Gastrocnemius medialis (tissue), 4 donors: Measurements from ENCODE around the gene NOTCH4. TPM values are rescaled to one million over a fixed set of nuclear protein-coding genes. Genes with fewer than 3 reads are reported as not detected.

Experiments used
- ATAC-seq, 2 donors: fragments of 150-250 bp; one replicate each; pipeline ENCODE4 v1.9.1; 2016
- DNase-seq, 2 donors: peaks; one replicate each; pipeline ENCODE4 v3.0.0-alpha.2; 2019
- H3K27ac ChIP-seq, 4 donors: fragments of 200-600 bp; sonication (generic); 1 replicate in 1 of 4; 2 replicates in 3 of 4; pipeline ENCODE4 v1.5.1; 2016 to 2018; ENCODE audit warnings: mild to moderate bottlenecking in 2 of 4, moderate library complexity in 1 of 4
- H3K27me3 ChIP-seq, 3 donors: fragments of 200-600 bp; sonication (generic) in 2 of 3; 1 replicate in 1 of 3; 2 replicates in 2 of 3; pipeline versions ENCODE4 v1.5.1 to v1.6.0; 2016 to 2019; ENCODE audit warnings: mild to moderate bottlenecking in 1 of 3, moderate library complexity in 1 of 3
- H3K36me3 ChIP-seq, 2 donors: fragments of 200-600 bp; sonication (generic) in 1 of 2; one replicate each; pipeline ENCODE4 v1.5.1; 2017 to 2018
- H3K4me1 ChIP-seq, 2 donors: fragments of 200-600 bp; sonication (generic) in 1 of 2; one replicate each; pipeline ENCODE4 v1.5.1; 2016 to 2017; ENCODE audit warnings: mild to moderate bottlenecking in 2 of 2
- H3K4me3 ChIP-seq, 4 donors: fragments of 200-600 bp; sonication (generic) in 3 of 4; 1 replicate in 1 of 4; 2 replicates in 3 of 4; pipeline ENCODE4 v1.5.1; 2016 to 2019; ENCODE audit warnings: mild to moderate bottlenecking in 2 of 4
- H3K9me3 ChIP-seq, 3 donors: fragments of 200-600 bp; sonication (generic) in 2 of 3; 1 replicate in 1 of 3; 2 replicates in 2 of 3; pipeline ENCODE4 v1.5.1; 2016 to 2019
- CTCF ChIP-seq, 5 experiments: fragments of 450-650 bp in 3 of 5; fragments of 200-600 bp in 2 of 5; sonication (generic) in 2 of 5; IDR thresholded peaks in 4 of 5; conservative IDR thresholded peaks in 1 of 5; 1 replicate in 4 of 5; 2 replicates in 1 of 5; pipeline ENCODE4 v1.5.1; 2016 to 2019; ENCODE audit warnings: antibody characterized with exemption in 5 of 5, mild to moderate bottlenecking in 3 of 5, moderate library complexity in 3 of 5
- POLR2A ChIP-seq, 2 donors: fragments of 450-650 bp; IDR thresholded peaks; one replicate each; pipeline ENCODE4 v1.6.1; 2017; ENCODE audit warnings: antibody characterized with exemption in 2 of 2, mild to moderate bottlenecking in 2 of 2, moderate library complexity in 2 of 2
- in situ Hi-C, 4 donors: fragments of 200-750 bp; cut with MboI; loops; one replicate each; pipeline versions ENCODE4 v1.15.0 to v1.8.0; 2017; ENCODE audit warnings: low sequenced_read_pairs in 4 of 4
- intact Hi-C: fragments of 100-400 bp; cut with DNase I; formaldehyde crosslinking; loops from one replicate; pipeline ENCODE4 v1.15.1; 2023; ENCODE audit warnings: low total_unique reads
- total RNA-seq, 4 donors: library from RNA; depleted of rRNA; stranded (reverse); fragments of >200 nt; gene quantifications; one replicate each; pipeline versions ENCODE4 v1.1.0 to v1.2.3, GENCODE V29; 2016

NOTCH4 gene
- total RNA-seq, 4 donors from 2014 or later, result 6.8 to 21.1 (median 14.8) TPM

- Histone ChIP-seq H3K4me3 (peak overlapping the region in 3 of 4 donors; percentile 24 to 31 (median 28)), H3K27ac (no peak overlapping the region), H3K36me3 (no peaks in the 10 kb centered on the region), H3K4me1 (peaks cover 12 to 17% of the 10 kb centered on the region in 2 donors), H3K27me3 (peaks cover 18 to 32% (median 23%) of the 10 kb centered on the region in 3 donors), H3K9me3 (no peaks in the 10 kb centered on the region)
- TF ChIP-seq POLR2A (IDR thresholded peaks at IDR 0.05) (no peak), CTCF (IDR thresholded peaks at IDR 0.05 in 4 of 5, conservative IDR thresholded peaks at IDR 0.05 in 1 of 5) (no peak)
- in situ Hi-C loops, result loop anchor here in 1 of 4 donors (25.0 kb wide), 1 partner anchor 187 kb away; the partner anchor contains the start of genes DXO, NELFE and SKIC2
- ATAC-seq (no peak), DNase-seq (no peak)
- intact Hi-C loops, result no loop called here
These were observed 74.6 kb downstream of the NOTCH4 start for GRCh38 chr6:32149092-32149755.

DNA sequence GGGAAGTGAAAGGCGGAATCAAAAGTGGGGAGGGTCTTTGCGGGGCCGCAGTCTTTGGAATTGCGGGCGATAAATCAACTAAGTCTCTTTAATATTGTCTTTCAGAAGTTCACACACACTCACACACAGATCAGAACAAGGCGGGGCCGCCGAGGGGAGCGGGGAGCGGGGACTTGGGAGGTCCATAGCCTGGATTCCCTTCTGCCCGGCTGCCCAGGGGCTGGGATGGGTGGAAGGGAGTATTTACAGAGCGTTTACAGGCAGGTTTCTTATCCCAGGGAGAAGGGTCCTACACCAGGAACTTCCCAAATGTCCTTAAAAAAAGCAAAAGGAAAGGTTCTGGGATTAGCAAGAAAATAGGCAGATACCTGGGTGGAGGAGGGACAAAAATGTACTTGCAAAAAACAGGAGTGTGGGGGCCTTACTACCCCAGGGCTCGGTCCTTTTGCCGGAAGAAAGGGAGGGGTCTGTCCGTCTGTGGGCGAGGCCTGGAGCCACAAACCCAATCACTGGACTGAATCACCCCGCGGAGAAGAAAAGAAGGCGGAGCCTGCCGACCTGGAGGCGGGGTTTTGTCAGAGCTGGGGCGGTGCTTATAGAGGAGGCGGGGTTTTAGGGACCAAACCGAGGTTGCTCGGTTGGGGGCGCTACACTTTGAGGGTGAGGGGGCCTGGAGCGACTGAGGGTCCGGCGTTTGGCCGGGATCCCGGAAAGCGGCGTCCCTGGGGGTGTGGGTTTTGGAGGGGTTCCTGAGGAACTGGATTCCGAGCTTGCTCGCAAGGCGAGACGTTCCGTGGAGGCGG lies 75.4 kb downstream of the NOTCH4 start:
- in situ Hi-C loops, result loop anchor here in 1 of 4 donors (25.0 kb wide), 1 partner anchor 186 kb away; the partner anchor contains the start of genes DXO, NELFE and SKIC2
- DNase-seq (peak; percentile 31 to 52), ATAC-seq (peak; percentile 48 to 55)
- Histone ChIP-seq H3K36me3 (no peaks in the 10 kb centered on the region), H3K9me3 (no peaks in the 10 kb centered on the region), H3K4me3 (peak overlapping the region in 3 of 4 donors; percentile 24 to 31 (median 28)), H3K4me1 (peaks cover 12 to 14% of the 10 kb centered on the region in 2 donors), H3K27ac (no peak overlapping the region), H3K27me3 (peaks cover 18 to 32% (median 23%) of the 10 kb centered on the region in 3 donors)
- intact Hi-C loops, result no loop called here
- no peak for TF ChIP-seq POLR2A (IDR thresholded peaks at IDR 0.05)
- peak in 1 of 5 experiments; percentile 13 for TF ChIP-seq CTCF (IDR thresholded peaks at IDR 0.05 in 4 of 5, conservative IDR thresholded peaks at IDR 0.05 in 1 of 5)

- H3K9me3 ChIP-seq, result no peaks in the 10 kb centered on the region
- H3K4me3 ChIP-seq, result no peak overlapping the region
- peaks cover 18 to 32% (median 23%) of the 10 kb centered on the region in 3 donors for H3K27me3 ChIP-seq
- H3K4me1 ChIP-seq, result peaks cover 6 to 7% of the 10 kb centered on the region in 2 donors
- no peak for TF ChIP-seq CTCF (IDR thresholded peaks at IDR 0.05 in 4 of 5, conservative IDR thresholded peaks at IDR 0.05 in 1 of 5)
- no peak for TF ChIP-seq POLR2A (IDR thresholded peaks at IDR 0.05)
- no peak overlapping the region for H3K27ac ChIP-seq
- ATAC-seq (no peak), DNase-seq (no peak)
- H3K36me3 ChIP-seq, result no peaks in the 10 kb centered on the region
- in situ Hi-C loops (loop anchor here in 1 of 4 donors (25.0 kb wide), 1 partner anchor 185 kb away; the partner anchor contains the start of genes DXO, NELFE and SKIC2), intact Hi-C loops (no loop called here)
These were observed 76.3 kb downstream of the NOTCH4 start for GRCh38 chr6:32147401-32148132.

GRCh38 chr6:32146687-32147086 lies 77.2 kb downstream of the NOTCH4 start:
- DNase-seq, result no peak
- Histone ChIP-seq H3K27ac (no peak overlapping the region), H3K36me3 (no peaks in the 10 kb centered on the region), H3K27me3 (peaks cover 18 to 32% (median 23%) of the 10 kb centered on the region in 3 donors), H3K4me3 (no peak overlapping the region), H3K4me1 (no peaks in the 10 kb centered on the region), H3K9me3 (no peaks in the 10 kb centered on the region)
- intact Hi-C loops (no loop called here), in situ Hi-C loops (loop anchor here in 1 of 4 donors (25.0 kb wide), 1 partner anchor 184 kb away; the partner anchor contains the start of genes DXO, NELFE and SKIC2)
- TF ChIP-seq POLR2A (IDR thresholded peaks at IDR 0.05), result no peak
- TF ChIP-seq CTCF (IDR thresholded peaks at IDR 0.05 in 4 of 5, conservative IDR thresholded peaks at IDR 0.05 in 1 of 5), result no peak
- ATAC-seq, result no peak
